ENCODE data around the gene HABP2. TPM values are rescaled to one million over a fixed set of nuclear protein-coding genes. Genes with fewer than 3 reads are reported as not detected.

The HABP2 gene
- polyA plus RNA-seq, 3 donors from 2014 or later: not detected

DNA sequence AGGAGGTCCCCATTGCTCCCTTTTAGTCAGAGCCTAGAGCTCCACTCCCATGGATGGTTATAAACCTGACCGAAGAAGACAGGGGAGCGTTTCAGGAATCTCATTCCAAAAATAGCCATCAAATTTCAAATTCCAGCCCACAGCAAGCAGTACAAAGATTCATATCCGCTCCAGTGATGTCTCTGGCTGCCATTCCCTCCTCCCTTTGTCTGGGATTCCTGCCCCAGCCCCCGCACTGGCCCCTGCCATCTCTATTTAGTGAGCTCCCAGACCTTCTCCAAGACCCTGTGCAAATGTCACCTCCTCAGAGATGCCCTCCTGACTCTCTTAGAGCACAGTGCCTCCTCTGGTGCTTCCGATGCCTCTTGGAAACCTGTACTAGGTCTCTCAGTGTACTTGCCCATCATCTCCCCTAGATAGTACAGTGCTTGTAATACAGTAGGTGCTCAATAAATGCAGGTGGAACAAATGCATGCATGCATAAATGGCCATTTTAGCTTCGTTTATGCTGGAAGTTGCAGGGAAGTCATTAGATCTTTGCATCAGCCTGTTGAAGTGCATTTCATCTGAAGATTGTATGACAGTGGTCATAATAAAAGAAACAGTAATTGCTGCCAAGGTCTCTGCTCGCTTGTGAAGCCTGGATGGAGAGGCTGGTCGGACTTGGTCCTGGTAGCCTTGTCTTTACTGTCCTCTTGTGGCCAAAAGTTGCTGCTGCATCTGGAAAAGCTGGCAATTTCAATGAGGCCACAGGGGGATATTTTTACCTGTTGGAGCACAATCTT, 32.0 kb upstream of the HABP2 start:
- DNase-seq: peak in 1 of 3 donors; percentile 1
- H3K27me3 Mint-ChIP-seq (ENCODE audit: low read depth in 3 of 3): peaks cover 0 to 4% (median 0%) of the 10 kb centered on the region in 3 donors
- H3K27ac Mint-ChIP-seq: no peak overlapping the region
- H3K9me3 Mint-ChIP-seq: no peaks in the 10 kb centered on the region
- H3K4me1 Mint-ChIP-seq: no peaks in the 10 kb centered on the region
- no peaks in the 10 kb centered on the region for H3K36me3 Mint-ChIP-seq
- H3K4me3 Mint-ChIP-seq: no peak overlapping the region

DNA sequence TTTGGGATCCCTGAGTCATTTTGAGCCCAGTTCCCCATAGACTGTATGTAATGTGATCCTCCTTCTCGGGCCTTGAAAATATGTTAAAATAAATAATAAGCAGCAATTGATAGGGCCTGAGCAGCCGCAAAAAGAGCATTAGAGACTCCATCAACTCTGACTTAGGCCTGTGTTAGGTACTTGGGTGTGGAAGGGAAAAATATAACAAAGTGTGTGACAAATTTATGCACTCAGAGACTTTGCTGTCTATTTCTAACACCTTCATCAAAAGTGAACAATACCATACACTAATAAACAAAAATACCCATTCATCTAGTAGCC, 31.4 kb upstream of the HABP2 start:
- H3K27me3 Mint-ChIP-seq (ENCODE audit: low read depth in 3 of 3): peaks cover 0 to 4% (median under 1%) of the 10 kb centered on the region in 3 donors
- H3K27ac Mint-ChIP-seq: no peak overlapping the region
- no peaks in the 10 kb centered on the region for H3K4me1 Mint-ChIP-seq
- no peaks in the 10 kb centered on the region for H3K36me3 Mint-ChIP-seq
- H3K9me3 Mint-ChIP-seq: no peaks in the 10 kb centered on the region
- DNase-seq: no peak
- H3K4me3 Mint-ChIP-seq: no peak overlapping the region

DNA sequence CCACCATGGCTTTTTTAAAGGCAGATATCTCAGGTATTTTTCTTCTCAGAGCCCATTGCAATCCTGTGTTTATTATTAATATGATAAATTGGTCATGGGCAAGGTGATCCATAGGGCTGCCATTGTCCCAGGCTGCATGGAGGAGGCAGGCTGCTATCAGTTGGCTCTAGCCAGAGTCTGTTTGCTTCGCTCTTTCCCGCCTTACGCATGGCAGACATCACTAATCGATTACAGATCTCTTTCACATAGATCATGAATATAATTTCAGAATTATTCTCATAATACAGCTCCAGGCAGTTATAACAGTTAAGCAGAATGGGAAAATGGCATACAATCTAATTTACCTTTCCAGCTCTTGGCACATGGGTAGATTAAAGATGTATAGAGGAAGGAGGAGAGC, 30.4 kb upstream of the HABP2 start:
- Mint-ChIP-seq H3K27ac (no peak overlapping the region), H3K36me3 (no peaks in the 10 kb centered on the region), H3K27me3 (ENCODE audit: low read depth in 3 of 3) (peaks cover 0 to 4% (median 3%) of the 10 kb centered on the region in 3 donors), H3K4me3 (no peak overlapping the region), H3K9me3 (no peaks in the 10 kb centered on the region), H3K4me1 (no peaks in the 10 kb centered on the region)
- no peak for DNase-seq

DNA sequence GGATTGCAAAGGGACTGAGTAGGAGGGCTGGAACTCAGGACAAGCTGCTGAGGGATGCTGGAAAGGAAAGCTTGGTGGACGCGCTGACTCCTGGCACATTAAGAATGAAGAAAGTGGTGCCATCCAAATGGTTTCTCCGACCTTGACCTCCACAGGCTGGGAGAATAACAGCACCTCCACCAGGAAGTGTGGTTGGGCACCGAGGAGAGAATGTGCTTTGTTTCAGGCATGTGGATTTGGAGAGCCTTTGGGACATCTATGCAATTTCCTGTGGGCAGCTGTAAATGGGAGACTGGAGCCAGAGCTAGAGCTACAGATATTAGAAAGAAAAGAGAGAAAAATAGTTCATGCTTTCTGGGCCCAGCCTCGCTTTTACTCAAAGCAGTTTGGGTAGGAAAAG, 29.8 kb upstream of the HABP2 start:
- Mint-ChIP-seq H3K9me3 (no peaks in the 10 kb centered on the region), H3K27me3 (ENCODE audit: low read depth in 3 of 3) (peaks cover 0 to 4% (median 3%) of the 10 kb centered on the region in 3 donors), H3K4me1 (no peaks in the 10 kb centered on the region), H3K36me3 (no peaks in the 10 kb centered on the region), H3K4me3 (no peak overlapping the region), H3K27ac (no peak overlapping the region)
- no peak for DNase-seq

DNA sequence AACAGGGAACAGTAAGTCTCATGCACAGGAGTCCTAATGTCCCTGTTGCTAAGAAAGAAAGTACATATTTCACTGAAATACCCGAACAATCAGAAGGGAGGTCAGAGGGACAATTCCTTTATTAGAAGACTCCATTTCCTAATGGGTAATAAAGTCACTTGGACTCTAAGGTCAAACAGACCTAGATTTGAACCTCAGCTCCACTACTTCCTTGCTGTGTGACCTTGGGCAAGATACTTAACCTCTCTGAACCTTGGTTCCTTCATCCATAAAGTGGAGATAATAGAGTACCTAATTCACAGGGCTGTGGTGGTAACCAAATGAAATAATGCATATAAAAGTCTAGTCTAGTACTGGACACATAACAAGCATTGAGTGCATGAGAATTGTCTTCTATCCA, 29.2 kb upstream of the HABP2 start:
- no peak overlapping the region for H3K4me3 Mint-ChIP-seq
- no peaks in the 10 kb centered on the region for H3K4me1 Mint-ChIP-seq
- no peaks in the 10 kb centered on the region for H3K36me3 Mint-ChIP-seq
- H3K27me3 Mint-ChIP-seq (ENCODE audit: low read depth in 3 of 3): peaks cover 0 to 4% (median 3%) of the 10 kb centered on the region in 3 donors
- H3K9me3 Mint-ChIP-seq: no peaks in the 10 kb centered on the region
- no peak for DNase-seq
- no peak overlapping the region for H3K27ac Mint-ChIP-seq

DNA sequence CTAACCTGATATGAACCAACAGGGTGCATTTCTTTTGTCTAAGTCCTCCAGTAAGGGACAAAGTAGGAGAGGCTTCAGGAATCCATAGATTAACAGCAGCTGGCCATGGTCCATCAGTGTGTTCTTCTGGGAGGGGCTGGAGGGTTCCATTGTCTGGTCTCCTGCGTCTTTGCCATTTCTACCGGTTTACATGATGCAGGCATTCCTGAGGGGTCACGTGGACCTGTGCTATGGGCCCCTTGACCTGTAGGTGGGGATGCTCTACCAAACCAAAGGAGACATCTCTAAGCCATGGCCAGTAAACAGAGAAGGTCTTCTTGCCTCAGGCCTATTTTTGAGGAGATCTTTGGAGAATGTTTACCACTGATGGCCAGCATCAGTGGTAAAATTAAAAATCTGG, 28.7 kb upstream of the HABP2 start:
- H3K9me3 Mint-ChIP-seq: no peaks in the 10 kb centered on the region
- DNase-seq: no peak
- H3K4me1 Mint-ChIP-seq: no peaks in the 10 kb centered on the region
- H3K4me3 Mint-ChIP-seq: no peak overlapping the region
- H3K27me3 Mint-ChIP-seq (ENCODE audit: low read depth in 3 of 3): peaks cover 0 to 4% (median 3%) of the 10 kb centered on the region in 3 donors
- no peak overlapping the region for H3K27ac Mint-ChIP-seq
- H3K36me3 Mint-ChIP-seq: no peaks in the 10 kb centered on the region

DNA sequence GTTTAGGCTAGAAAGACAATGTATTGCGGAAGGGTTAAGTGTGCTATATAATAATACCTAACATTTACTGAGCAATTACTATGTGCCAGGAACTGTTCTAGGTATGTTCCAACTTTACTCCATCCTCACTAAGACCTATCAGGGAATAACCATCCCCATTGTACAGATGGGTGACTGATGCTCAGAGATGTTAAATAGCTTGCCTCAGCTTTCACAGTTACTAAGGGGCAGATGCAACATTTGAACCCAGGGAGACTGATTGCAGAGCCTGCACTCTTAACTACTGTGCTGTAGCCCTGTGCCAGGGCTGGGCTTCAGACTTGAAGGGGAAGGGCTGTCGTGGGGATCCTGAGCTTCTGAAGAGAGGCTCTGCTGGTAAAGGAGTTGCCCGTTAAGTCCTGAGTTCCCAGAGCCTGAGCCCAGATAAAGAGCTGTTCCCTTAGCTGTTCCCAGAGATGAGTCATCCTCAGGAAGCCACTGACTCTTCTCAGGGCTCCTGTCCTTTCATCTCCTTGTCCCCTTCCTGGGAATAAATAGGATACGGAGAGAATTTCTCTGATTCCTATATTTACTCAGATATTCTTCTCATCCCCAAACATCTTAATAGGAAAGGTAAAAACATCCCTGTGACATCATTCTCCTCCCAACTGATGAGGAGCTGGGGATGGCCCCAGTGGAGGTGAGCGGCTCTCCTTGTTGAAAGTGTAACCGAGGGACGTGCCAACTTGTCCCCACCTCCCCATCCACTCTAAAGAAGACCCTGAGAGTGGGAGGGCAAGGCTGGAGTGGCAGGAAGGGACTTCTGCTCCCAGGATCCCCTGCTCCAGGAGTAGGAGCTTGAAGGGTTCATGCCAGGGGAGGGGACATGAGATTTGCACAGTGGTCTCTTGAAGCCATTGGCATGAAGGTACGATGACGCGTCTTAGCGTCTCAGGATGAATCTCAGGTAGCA, 28.0 kb upstream of the HABP2 start:
- H3K9me3 Mint-ChIP-seq: no peaks in the 10 kb centered on the region
- DNase-seq: no peak
- H3K4me3 Mint-ChIP-seq: no peak overlapping the region
- no peak overlapping the region for H3K27ac Mint-ChIP-seq
- H3K4me1 Mint-ChIP-seq: no peaks in the 10 kb centered on the region
- H3K27me3 Mint-ChIP-seq (ENCODE audit: low read depth in 3 of 3): peaks cover 2 to 4% (median 3%) of the 10 kb centered on the region in 3 donors
- no peaks in the 10 kb centered on the region for H3K36me3 Mint-ChIP-seq

DNA sequence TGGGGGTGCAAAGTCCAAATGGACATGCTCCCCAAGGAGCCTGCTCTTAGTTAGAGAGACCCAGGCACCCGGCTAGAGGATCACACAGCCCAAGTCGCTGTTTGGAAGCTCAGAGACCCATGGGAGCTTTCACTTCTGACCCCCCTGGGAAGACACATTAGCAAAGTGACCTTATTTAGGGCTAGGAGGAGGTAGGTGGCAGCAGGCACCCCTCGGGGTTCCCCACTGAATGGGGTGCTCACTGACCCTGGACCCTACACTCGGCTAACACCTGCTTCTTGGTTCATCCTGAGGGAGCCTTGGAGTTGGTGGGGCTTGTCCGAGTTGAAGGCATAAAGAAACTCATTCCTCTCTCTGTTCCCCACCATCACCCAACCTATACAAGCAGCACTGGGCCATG, 27.1 kb upstream of the HABP2 start:
- no peak overlapping the region for H3K27ac Mint-ChIP-seq
- H3K9me3 Mint-ChIP-seq: no peaks in the 10 kb centered on the region
- H3K4me1 Mint-ChIP-seq: no peaks in the 10 kb centered on the region
- no peak overlapping the region for H3K4me3 Mint-ChIP-seq
- no peaks in the 10 kb centered on the region for H3K36me3 Mint-ChIP-seq
- DNase-seq: no peak
- peaks cover 2 to 4% (median 3%) of the 10 kb centered on the region in 3 donors for H3K27me3 Mint-ChIP-seq (ENCODE audit: low read depth in 3 of 3)

DNA sequence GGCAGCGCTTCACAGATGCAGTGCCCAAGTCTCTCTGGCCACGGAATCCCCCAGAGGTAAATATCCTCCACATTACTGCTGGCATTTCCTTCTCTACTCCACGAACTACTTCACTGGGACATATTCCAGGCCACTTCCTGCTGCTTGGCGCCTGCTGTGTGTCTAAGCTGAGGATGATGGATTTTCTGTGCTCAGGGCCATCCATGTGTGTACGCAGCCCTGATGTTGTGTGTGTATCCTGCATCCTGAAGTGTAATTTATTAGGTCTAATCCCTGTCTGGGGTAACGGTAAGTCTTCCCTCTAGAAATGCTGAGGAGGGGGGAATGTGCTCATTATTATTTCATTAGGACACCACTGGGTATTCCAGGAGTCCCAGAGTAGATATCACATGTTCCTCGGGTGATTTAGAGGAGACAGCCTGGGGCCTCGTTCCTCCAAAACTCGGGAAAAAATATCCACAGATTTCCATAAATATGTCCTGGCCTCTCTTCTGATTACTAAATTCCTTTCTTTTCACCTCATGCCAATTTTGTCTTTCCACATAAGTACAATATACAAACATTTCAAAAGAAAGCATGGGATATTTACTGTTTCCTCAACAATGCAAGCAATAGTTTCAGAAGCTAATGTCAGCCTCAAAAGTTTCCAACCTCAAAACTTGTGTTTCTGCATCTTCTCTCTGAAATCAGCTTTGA, 25.5 kb upstream of the HABP2 start:
- H3K27ac Mint-ChIP-seq: no peak overlapping the region
- DNase-seq: no peak
- no peaks in the 10 kb centered on the region for H3K4me1 Mint-ChIP-seq
- H3K4me3 Mint-ChIP-seq: no peak overlapping the region
- no peaks in the 10 kb centered on the region for H3K36me3 Mint-ChIP-seq
- H3K9me3 Mint-ChIP-seq: no peaks in the 10 kb centered on the region
- H3K27me3 Mint-ChIP-seq (ENCODE audit: low read depth in 3 of 3): peaks cover 2 to 4% (median 3%) of the 10 kb centered on the region in 3 donors

DNA sequence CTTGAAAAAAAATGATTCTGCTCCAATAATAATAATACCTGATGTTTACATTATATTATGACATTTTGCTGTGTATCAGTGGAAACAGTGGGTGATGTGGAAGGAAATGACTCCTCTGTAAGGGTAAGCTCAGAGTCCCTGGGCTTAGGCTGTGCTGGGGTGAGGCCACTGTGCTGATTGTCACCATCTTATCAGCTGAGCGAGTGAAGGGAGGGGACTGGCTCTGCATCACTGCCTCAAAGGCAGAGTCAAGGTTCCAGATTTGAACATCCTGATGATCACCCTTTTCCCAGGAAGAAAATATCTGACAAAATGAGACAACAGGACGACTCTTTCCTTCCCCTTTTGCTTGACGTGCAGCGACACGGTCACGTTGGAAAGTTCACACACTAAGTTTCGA, 24.0 kb upstream of the HABP2 start:
- no peaks in the 10 kb centered on the region for H3K9me3 Mint-ChIP-seq
- no peaks in the 10 kb centered on the region for H3K4me1 Mint-ChIP-seq
- H3K27me3 Mint-ChIP-seq (ENCODE audit: low read depth in 3 of 3): peaks cover 0 to 3% (median 3%) of the 10 kb centered on the region in 3 donors
- H3K27ac Mint-ChIP-seq: no peak overlapping the region
- H3K4me3 Mint-ChIP-seq: no peak overlapping the region
- H3K36me3 Mint-ChIP-seq: no peaks in the 10 kb centered on the region
- DNase-seq: no peak

DNA sequence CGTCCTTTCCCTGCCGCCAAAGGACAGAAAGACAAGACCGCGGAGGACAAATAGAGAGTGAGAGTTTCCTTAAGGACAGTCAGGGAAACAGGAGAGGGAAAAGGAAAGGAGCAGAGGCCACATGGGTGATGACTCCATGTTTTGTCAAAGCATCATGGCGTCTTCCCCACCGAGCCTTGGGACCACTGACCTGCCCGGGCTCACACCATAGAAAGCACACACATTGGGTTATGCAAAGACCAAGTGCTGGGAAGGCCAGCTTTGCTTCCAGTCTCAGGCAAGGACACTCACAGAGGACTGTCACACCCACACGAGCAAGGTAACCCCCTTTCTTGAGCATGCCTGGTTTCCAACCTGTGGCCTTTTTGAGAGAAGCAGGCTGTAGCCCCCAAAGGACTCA, 23.3 kb upstream of the HABP2 start:
- Mint-ChIP-seq H3K27me3 (ENCODE audit: low read depth in 3 of 3) (peaks cover 0 to 3% (median 3%) of the 10 kb centered on the region in 3 donors), H3K4me3 (no peak overlapping the region), H3K9me3 (no peaks in the 10 kb centered on the region), H3K27ac (no peak overlapping the region), H3K36me3 (no peaks in the 10 kb centered on the region), H3K4me1 (no peaks in the 10 kb centered on the region)
- no peak for DNase-seq

DNA sequence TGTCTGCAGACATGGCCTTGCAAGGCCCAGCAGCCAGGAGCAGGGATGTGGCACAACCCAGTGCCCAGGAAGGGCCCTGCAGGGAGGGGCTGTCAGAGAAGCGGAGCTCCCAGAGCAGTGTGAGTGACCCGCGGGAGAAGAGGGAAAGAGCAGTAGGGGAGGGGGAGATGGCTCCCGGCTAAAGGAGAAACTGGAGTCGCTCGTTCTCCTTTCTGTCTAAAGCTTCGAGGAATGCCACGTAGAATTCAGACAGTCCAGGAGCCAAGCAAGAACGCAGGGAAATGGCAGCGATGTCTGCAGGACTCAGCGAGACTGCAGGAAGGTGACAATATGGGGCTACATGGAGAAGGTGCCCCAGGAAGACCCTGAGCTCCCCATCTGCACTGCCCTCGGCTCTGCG, 22.4 kb upstream of the HABP2 start:
- no peaks in the 10 kb centered on the region for H3K4me1 Mint-ChIP-seq
- no peaks in the 10 kb centered on the region for H3K9me3 Mint-ChIP-seq
- H3K36me3 Mint-ChIP-seq: no peaks in the 10 kb centered on the region
- DNase-seq: no peak
- H3K27me3 Mint-ChIP-seq (ENCODE audit: low read depth in 3 of 3): peaks cover 0 to 3% (median 3%) of the 10 kb centered on the region in 3 donors
- no peak overlapping the region for H3K4me3 Mint-ChIP-seq
- H3K27ac Mint-ChIP-seq: no peak overlapping the region

DNA sequence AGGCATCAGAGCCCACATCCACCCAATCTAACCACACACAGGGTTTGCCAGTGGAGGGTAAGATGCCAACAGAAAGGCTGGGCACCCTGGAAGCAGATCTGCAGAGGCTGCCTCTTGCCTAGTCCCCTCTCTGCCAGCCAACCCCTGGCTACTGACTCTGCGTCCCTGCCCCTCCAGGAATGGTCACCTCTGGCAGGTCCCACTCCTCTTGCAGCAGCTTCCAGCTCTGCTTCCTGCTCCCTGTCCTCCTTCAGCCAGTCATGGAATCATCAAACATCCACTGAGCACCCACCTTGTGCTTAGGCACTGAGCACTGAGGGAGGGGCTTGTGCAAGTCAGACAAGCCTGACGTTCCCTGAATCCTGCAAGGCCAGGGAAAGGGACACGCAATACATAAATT, 20.1 kb upstream of the HABP2 start:
- H3K27ac Mint-ChIP-seq: no peak overlapping the region
- H3K4me1 Mint-ChIP-seq: no peaks in the 10 kb centered on the region
- no peaks in the 10 kb centered on the region for H3K36me3 Mint-ChIP-seq
- no peak for DNase-seq
- H3K4me3 Mint-ChIP-seq: no peak overlapping the region
- H3K9me3 Mint-ChIP-seq: no peaks in the 10 kb centered on the region
- H3K27me3 Mint-ChIP-seq (ENCODE audit: low read depth in 3 of 3): peaks cover 0 to 3% (median 0%) of the 10 kb centered on the region in 3 donors

DNA sequence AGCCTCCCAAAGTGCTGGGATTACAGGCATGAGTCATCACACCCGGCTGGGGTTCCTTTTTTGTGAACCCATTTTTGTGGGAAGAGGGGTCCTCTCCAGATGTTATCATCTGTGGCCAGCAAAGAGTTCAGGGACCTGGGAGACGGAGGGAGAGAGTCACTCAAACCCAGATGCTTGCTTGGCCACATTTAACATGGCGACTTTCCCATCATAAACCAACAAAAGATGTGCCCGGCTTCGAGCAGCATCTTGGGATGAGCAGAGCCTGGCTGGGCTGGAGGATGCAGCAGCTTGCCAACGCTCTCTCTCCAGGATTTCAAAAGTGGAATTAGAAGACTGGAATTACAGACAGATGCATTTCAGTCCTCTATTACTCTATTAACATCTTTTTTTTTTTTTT, 19.1 kb upstream of the HABP2 start:
- H3K9me3 Mint-ChIP-seq: no peaks in the 10 kb centered on the region
- no peak overlapping the region for H3K4me3 Mint-ChIP-seq
- no peak for DNase-seq
- no peaks in the 10 kb centered on the region for H3K4me1 Mint-ChIP-seq
- H3K27ac Mint-ChIP-seq: no peak overlapping the region
- no peaks in the 10 kb centered on the region for H3K36me3 Mint-ChIP-seq
- H3K27me3 Mint-ChIP-seq (ENCODE audit: low read depth in 3 of 3): peaks cover 0 to 3% (median 0%) of the 10 kb centered on the region in 3 donors

All from immature natural killer cell (primary cell).